Right hindlimb (tissue), 1 donor: ENCODE results near the gene NXF2.
"Not testable (repeated sequence)": the region's sequence is repeated elsewhere in the genome, so short reads cannot be mapped to it uniquely, and the experiment has no call there.

ENCODE experiments used
- DNase-seq: peaks from one replicate; pipeline ENCODE4 v3.0.0-alpha.2; 2018

The NXF2 gene

GRCh38 chrX:102246893-102247292 lies at the start of gene NXF2:
NXF2 (plus strand) TSS chrX:102247167; CDS start chrX:102307079, 59,912 bp downstream.
- DNase-seq = not testable (repeated sequence)

GRCh38 chrX:102207940-102208339 lies 39.0 kb upstream of the NXF2 start:
- not testable (repeated sequence) for DNase-seq

- not testable (repeated sequence) for DNase-seq
These were observed 32.0 kb upstream of the NXF2 start, which contains the start of gene TCP11X1 for GRCh38 chrX:102214986-102215385. TCP11X1 (plus strand) TSS chrX:102215301.

- DNase-seq = not testable (repeated sequence)
These were observed 30.5 kb upstream of the NXF2 start for GRCh38 chrX:102216497-102216896.

- not testable (repeated sequence) for DNase-seq
These were observed 11.3 kb upstream of the NXF2 start for GRCh38 chrX:102235678-102236077.

GRCh38 chrX:102240265-102240664 lies 6.7 kb upstream of the NXF2 start:
- DNase-seq = not testable (repeated sequence)

GRCh38 chrX:102272231-102272630 lies 25.3 kb downstream of the NXF2 start:
- not testable (repeated sequence) for DNase-seq

GRCh38 chrX:102338162-102338561 lies 91.2 kb downstream of the NXF2 start:
- no peak for DNase-seq

- no peak for DNase-seq
These were observed 92.6 kb downstream of the NXF2 start for GRCh38 chrX:102339312-102340298.

GRCh38 chrX:102341867-102342266 lies 94.9 kb downstream of the NXF2 start:
- DNase-seq = no peak

- DNase-seq = peak; percentile 31
These were observed 98.9 kb downstream of the NXF2 start for GRCh38 chrX:102345916-102346315.
